Neuronal stem cell (in vitro differentiated cells): ENCODE data around the gene PTCH1.
A peak's percentile ranks its signal among the peaks of the same experiment; 100 is the strongest.

ENCODE experiments used
- DNase-seq: peaks from one replicate; pipeline ENCODE4 v3.0.0-alpha.2; 2013; ENCODE audit warnings: low spot score
- H2AFZ ChIP-seq: one replicate; pipeline ENCODE4 v1.6.1; 2013; ENCODE audit warnings: mild to moderate bottlenecking, low read length, inconsistent platforms
- H2AK5ac ChIP-seq: 2 replicates; pipeline ENCODE4 v1.6.1; 2013; ENCODE audit warnings: low read depth, mild to moderate bottlenecking, inconsistent platforms, low read length, moderate library complexity, mixed read lengths
- H2BK120ac ChIP-seq: 2 replicates; pipeline ENCODE4 v1.6.1; 2013; ENCODE audit warnings: low read depth, mild to moderate bottlenecking, inconsistent platforms, low read length, moderate library complexity, mixed read lengths
- H2BK12ac ChIP-seq: one replicate; pipeline ENCODE4 v1.6.1; 2013; ENCODE audit warnings: low read length, inconsistent platforms
- H2BK15ac ChIP-seq: 2 replicates; pipeline ENCODE4 v1.6.1; 2013; ENCODE audit warnings: mild to moderate bottlenecking, low read length, inconsistent platforms, mixed read lengths
- H2BK5ac ChIP-seq: one replicate; pipeline ENCODE4 v1.6.1; 2013; ENCODE audit warnings: inconsistent platforms, mild to moderate bottlenecking, low read length, moderate library complexity
- H3K14ac ChIP-seq: one replicate; pipeline ENCODE4 v1.6.1; 2013; ENCODE audit warnings: low read length, inconsistent platforms
- H3K18ac ChIP-seq: 2 replicates; pipeline ENCODE4 v1.6.1; 2013; ENCODE audit warnings: low read length, inconsistent platforms
- H3K23ac ChIP-seq: 2 replicates; pipeline ENCODE4 v1.6.1; 2013; ENCODE audit warnings: low read depth, mild to moderate bottlenecking, mixed read lengths, low read length, inconsistent platforms; ENCODE audit not compliant: poor library complexity
- H3K27ac ChIP-seq: replicated peaks from 3 replicates; pipeline ENCODE4 v1.5.1; 2013; ENCODE audit warnings: low read length, inconsistent platforms
- H3K27me3 ChIP-seq, 3 experiments: 2 replicates each; pipeline ENCODE4 v1.6.1; 2013; ENCODE audit warnings: low read length in 3 of 3, mild to moderate bottlenecking in 2 of 3, inconsistent platforms in 1 of 3, low read depth in 1 of 3, mixed read lengths in 1 of 3, moderate library complexity in 1 of 3; ENCODE audit not compliant: control insufficient read depth in 3 of 3, insufficient read depth in 3 of 3
- H3K36me3 ChIP-seq, 2 donors: replicated peaks in 1 of 2; 2 replicates each; pipeline ENCODE4 v1.6.1; 2013; ENCODE audit warnings: low read length in 2 of 2; ENCODE audit not compliant: control insufficient read depth in 2 of 2, insufficient read depth in 2 of 2
- H3K4ac ChIP-seq: 2 replicates; pipeline ENCODE4 v1.6.1; 2013; ENCODE audit warnings: inconsistent platforms, mild to moderate bottlenecking, low read length, moderate library complexity
- H3K4me1 ChIP-seq, 2 donors: 1 replicate in 1 of 2; 2 replicates in 1 of 2; pipeline ENCODE4 v1.6.1; 2013; ENCODE audit warnings: low read length in 2 of 2, low read depth in 1 of 2; ENCODE audit not compliant: control insufficient read depth in 2 of 2, insufficient read depth in 1 of 2
- H3K4me2 ChIP-seq: one replicate; pipeline ENCODE4 v1.6.1; 2013; ENCODE audit warnings: mild to moderate bottlenecking, low read length, inconsistent platforms; ENCODE audit not compliant: insufficient read depth, poor library complexity, severe bottlenecking
- H3K4me3 ChIP-seq, 2 donors: 2 replicates each; pipeline ENCODE4 v1.5.1; 2013; ENCODE audit warnings: low read length in 2 of 2, mild to moderate bottlenecking in 2 of 2, inconsistent platforms in 1 of 2, moderate library complexity in 1 of 2
- H3K79me1 ChIP-seq: one replicate; pipeline ENCODE4 v1.6.1; 2013; ENCODE audit warnings: low read depth, mild to moderate bottlenecking, inconsistent platforms, low read length, moderate library complexity
- H3K9ac ChIP-seq: one replicate; pipeline ENCODE4 v1.6.1; 2013; ENCODE audit warnings: mild to moderate bottlenecking, low read depth, low read length, inconsistent platforms; ENCODE audit not compliant: poor library complexity
- H3K9me3 ChIP-seq, 2 donors: replicated peaks in 1 of 2; 2 replicates each; pipeline versions ENCODE3 to v1.6.1; 2013; ENCODE audit warnings: low read length in 2 of 2, mild to moderate bottlenecking in 2 of 2, inconsistent platforms in 1 of 2, low read depth in 1 of 2, mixed read lengths in 1 of 2, moderate library complexity in 1 of 2; ENCODE audit not compliant: control insufficient read depth in 2 of 2, insufficient read depth in 1 of 2
- H4K8ac ChIP-seq: one replicate; pipeline ENCODE4 v1.6.1; 2013; ENCODE audit warnings: low read depth, mild to moderate bottlenecking, inconsistent platforms, low read length, moderate library complexity
- H4K91ac ChIP-seq: one replicate; pipeline ENCODE4 v1.6.1; 2013; ENCODE audit warnings: low read length, low read depth, mild to moderate bottlenecking, inconsistent platforms; ENCODE audit not compliant: poor library complexity
- WGBS, 2 donors: extraction: QIAGEN DNeasy Blood & Tissue Kit; methylation state at CpG; one replicate each; pipeline ENCODE4 v1.1.7; 2013; ENCODE audit warnings: missing lambda C conversion rate in 2 of 2, mixed read lengths in 1 of 2; ENCODE audit not compliant: insufficient read length in 2 of 2, insufficient replicate concordance in 1 of 2; ENCODE audit errors: extremely low coverage in 2 of 2; 5-methylcytosine and 5-hydroxymethylcytosine counted together

Gene PTCH1

DNA sequence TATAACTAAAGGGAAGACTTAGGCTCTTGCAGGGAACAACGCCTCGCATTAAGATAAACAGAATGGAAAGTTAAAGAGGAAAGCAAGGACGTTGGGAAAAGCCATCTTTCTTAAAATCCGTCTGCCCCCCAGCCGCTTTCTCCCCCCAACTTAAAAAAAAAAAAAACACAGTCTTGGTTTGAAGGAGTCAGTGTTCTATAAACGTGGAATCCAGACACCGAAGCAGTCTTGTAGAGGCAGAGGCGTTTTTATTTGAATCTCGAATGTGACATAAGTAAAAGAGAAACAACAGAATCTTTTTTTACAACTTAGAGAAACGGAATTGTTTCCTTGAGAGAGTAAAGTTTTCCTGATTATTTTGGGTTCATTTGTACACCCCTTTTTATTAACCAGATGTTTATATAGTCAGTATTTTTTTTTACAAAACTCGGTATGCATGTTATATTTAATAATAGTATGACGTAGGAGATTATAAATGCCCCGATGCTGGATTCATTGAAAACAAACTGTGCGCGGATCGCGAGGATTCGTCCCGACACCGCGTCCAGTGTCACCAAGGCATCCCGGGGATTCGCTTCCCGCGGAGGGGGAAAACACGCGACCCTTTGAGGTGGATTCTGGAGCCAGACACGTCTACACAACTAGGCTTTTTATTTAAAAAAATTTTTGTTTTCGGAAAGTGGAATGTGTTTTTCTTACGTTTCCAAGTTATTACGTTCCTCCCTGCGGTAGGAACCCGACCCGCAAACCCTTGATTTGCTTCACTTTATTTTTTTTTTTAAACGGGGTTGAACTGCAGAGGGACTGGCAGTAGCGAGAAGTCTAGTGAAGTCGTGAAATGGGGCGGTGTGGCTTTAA, 6.7 kb downstream of the PTCH1 start:
- Histone ChIP-seq H4K91ac (no peak overlapping the region), H3K4me2 (peak overlapping the region; percentile 70), H3K27me3 (peaks cover 0 to 2% (median 0%) of the 10 kb centered on the region in 3 experiments), H3K27ac (peak overlapping the region; percentile 97), H2BK5ac (peak overlapping the region; percentile 19), H4K8ac (no peak overlapping the region), H2AFZ (peak overlapping the region; percentile 59), H2BK12ac (no peak overlapping the region), H3K9me3 (no peaks in the 10 kb centered on the region), H3K14ac (no peak overlapping the region), H3K9ac (peak overlapping the region; percentile 53), H2BK15ac (no peak overlapping the region), H3K4ac (no peak overlapping the region), H2BK120ac (no peak overlapping the region), H3K23ac (no peak overlapping the region), H3K18ac (peak overlapping the region; percentile 96), H2AK5ac (no peak overlapping the region), H3K36me3 (peaks cover 0 to 25% of the 10 kb centered on the region in 2 donors), H3K4me3 (peak overlapping the region; percentile 49 to 80), H3K79me1 (peaks cover 2% of the 10 kb centered on the region), H3K4me1 (peaks cover 18 to 29% of the 10 kb centered on the region in 2 donors)
- no CpG with 5 or more reads among the region's 38 CpGs for WGBS, 2 donors
- DNase-seq = no peak

DNA sequence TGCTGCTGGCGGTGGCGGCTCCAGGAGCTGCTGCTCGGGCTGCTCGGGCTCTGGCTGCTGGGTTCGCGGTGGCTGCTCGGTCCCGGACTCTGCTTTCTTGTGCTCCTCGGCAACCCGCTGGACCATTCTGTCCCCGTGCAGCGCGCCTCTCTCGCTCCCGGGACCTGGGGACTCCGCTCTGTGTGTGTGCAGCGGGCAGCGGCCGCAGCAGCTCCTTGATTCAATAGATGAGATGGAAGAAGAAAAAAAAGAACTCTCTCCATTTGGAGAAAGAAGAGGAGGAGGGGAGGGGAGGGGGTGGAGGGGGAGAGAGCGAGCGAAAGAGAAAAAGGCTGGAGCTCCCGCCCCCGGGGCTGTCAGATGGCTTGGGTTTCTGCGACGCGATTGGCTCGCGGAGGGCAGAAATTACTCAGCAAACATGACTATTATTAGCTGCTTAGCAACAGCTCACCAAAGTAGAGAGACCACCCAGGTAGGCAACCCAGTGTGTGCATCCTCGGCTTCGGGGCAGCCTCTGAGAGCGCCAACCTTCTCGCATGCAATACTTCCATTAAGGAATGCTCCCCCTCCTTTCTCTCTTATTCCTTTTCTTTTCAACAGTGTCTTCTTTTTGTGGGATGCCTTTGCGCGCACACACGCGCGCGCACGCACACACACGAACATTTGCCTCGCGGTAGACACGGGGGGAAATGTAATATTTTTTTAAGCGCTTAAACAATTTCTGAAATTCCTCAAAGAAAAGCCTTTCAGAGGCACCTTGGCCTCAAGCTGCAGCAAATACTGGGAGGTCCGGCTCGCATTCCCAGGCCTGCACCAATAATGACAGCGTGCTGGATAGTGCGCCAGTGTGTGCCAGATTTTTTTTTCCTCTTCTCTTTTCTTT, 7.6 kb downstream of the PTCH1 start:
- DNase-seq = peak; percentile 97
- no peaks in the 10 kb centered on the region for H3K27me3 ChIP-seq
- peaks cover 2% of the 10 kb centered on the region for H3K79me1 ChIP-seq
- peaks cover 0 to 34% of the 10 kb centered on the region in 2 donors for H3K36me3 ChIP-seq
- peak overlapping the region; percentile 97 for H3K14ac ChIP-seq
- peak overlapping the region; percentile 99 for H3K18ac ChIP-seq
- no peak overlapping the region for H2AFZ ChIP-seq
- peak overlapping the region; percentile 62 for H2BK120ac ChIP-seq
- peak overlapping the region; percentile 76 for H3K23ac ChIP-seq
- no peak overlapping the region for H4K91ac ChIP-seq
- H3K9me3 ChIP-seq = no peaks in the 10 kb centered on the region
- peak overlapping the region; percentile 97 for H3K9ac ChIP-seq
- H2BK12ac ChIP-seq = peak overlapping the region; percentile 82
- H3K4ac ChIP-seq = peak overlapping the region; percentile 37
- peak overlapping the region; percentile 70 for H3K4me2 ChIP-seq
- H2AK5ac ChIP-seq = peak overlapping the region; percentile 96
- peaks cover 20 to 29% of the 10 kb centered on the region in 2 donors for H3K4me1 ChIP-seq
- WGBS, 2 donors = no CpG with 5 or more reads among the region's 48 CpGs
- peak overlapping the region; percentile 99 for H3K27ac ChIP-seq
- peak overlapping the region; percentile 98 for H2BK5ac ChIP-seq
- no peak overlapping the region for H2BK15ac ChIP-seq
- H4K8ac ChIP-seq = no peak overlapping the region
- peak overlapping the region; percentile 94 to 95 for H3K4me3 ChIP-seq

DNA sequence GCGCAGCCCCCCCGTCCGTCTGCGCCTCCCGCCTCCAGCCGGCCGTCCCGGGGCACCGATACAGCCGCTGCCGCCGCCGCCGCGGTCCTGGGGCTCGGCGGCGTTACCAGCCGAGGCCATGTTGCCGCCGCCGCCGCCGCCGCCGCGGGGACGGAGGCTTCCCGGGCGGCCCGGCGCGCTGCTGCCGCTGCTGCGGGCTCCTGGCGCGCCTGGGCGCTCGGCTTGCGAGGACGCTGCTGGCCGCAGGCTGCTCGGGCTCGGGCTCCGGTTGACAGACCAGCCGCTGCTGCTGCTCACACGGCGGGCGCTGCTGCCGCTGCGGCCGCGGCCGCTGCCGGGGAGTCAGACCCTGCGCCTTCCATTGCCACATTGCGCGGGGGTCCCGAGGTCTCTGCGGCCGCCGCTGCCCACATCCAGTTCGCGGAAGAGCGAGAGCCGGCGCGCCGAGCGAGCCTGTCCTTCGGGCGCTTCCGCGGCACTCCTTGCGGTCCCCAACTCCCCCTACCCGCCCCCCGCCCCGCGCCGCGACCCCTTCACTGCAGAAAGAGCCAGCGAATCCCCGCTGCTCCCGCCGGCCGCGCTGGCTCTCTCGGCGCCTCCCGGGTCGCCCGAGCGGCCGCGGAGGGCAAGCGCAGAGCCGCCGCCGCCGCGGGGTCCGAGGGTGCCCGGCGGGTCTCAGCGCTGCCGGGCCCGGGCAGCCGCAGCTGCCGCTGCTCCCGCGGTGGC, 8.4 kb downstream of the PTCH1 start:
- H3K27ac ChIP-seq = peak overlapping the region; percentile 99
- H3K4me3 ChIP-seq = peak overlapping the region; percentile 94 to 95
- H2BK12ac ChIP-seq = peak overlapping the region; percentile 82
- H3K9ac ChIP-seq = peak overlapping the region; percentile 97
- H3K36me3 ChIP-seq = peaks cover 1 to 40% of the 10 kb centered on the region in 2 donors
- no peak overlapping the region for H2AFZ ChIP-seq
- H3K18ac ChIP-seq = peak overlapping the region; percentile 99
- H2BK120ac ChIP-seq = peak overlapping the region; percentile 62
- H3K4me1 ChIP-seq = peaks cover 15 to 24% of the 10 kb centered on the region in 2 donors
- peak overlapping the region; percentile 85 for H3K4me2 ChIP-seq
- no peaks in the 10 kb centered on the region for H3K9me3 ChIP-seq
- H4K8ac ChIP-seq = no peak overlapping the region
- H3K4ac ChIP-seq = peak overlapping the region; percentile 37
- no peak for DNase-seq
- H4K91ac ChIP-seq = peak overlapping the region; percentile 50
- H3K79me1 ChIP-seq = peaks cover 2% of the 10 kb centered on the region
- H2BK15ac ChIP-seq = peak overlapping the region; percentile 49
- no CpG with 5 or more reads among the region's 111 CpGs for WGBS, 2 donors
- H3K14ac ChIP-seq = peak overlapping the region; percentile 78
- peak overlapping the region; percentile 98 for H2BK5ac ChIP-seq
- H3K27me3 ChIP-seq = no peaks in the 10 kb centered on the region
- peak overlapping the region; percentile 76 for H3K23ac ChIP-seq
- peak overlapping the region; percentile 96 for H2AK5ac ChIP-seq
